Inferior parietal cortex (tissue), 1 donor: Measurements from ENCODE around the gene ST6GALNAC3.
"Not testable (repeated sequence)": the region's sequence is repeated elsewhere in the genome, so short reads cannot be mapped to it uniquely, and the experiment has no call there.

Experiments used
- DNase-seq: peaks from one replicate; pipeline ENCODE4 v3.0.0-alpha.2; 2016; ENCODE audit errors: extremely low spot score

The ST6GALNAC3 gene

GRCh38 chr1:76074321-76075187 is at the start of gene ST6GALNAC3:
ST6GALNAC3 (plus strand) TSS chr1:76074746.
- DNase-seq = peak; percentile 58

DNA sequence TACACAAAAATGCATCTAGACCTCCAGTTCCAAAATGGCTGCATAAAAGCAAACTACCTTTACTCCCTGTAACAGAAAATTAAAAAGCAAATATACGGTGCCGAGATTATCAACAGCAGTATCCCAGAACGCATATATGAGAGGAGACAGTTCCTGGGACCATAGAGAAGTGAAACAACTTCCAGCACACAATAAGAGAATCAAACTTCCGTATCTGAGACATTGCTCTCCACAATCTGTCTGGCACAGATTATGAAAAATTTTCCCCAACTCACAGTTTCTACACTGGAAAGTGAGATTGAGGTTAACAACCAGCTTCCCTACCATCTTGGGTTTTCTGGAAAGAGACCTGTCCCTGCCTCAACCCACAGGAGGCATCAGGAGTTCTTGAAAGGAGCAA is 47.2 kb upstream of the ST6GALNAC3 start:
- DNase-seq = no peak

DNA sequence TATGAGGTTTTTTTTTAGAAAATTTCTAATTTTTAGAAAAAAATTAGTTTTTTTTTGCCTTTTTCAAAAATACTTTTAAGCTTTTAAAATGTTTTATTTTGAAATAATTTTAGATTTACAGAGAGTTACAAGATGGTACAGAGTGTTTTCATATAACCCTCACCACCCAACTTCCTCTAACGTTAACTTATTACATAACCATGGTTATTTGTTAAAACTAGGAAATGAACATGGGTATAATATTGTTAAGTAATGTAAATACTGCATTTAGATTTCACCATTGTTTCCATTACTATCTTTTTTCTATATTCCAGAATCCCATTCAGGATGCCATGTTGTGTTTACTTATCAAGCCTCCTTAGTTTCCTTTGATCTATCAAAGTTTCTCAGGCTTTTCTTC is 45.2 kb upstream of the ST6GALNAC3 start:
- no peak for DNase-seq

DNA sequence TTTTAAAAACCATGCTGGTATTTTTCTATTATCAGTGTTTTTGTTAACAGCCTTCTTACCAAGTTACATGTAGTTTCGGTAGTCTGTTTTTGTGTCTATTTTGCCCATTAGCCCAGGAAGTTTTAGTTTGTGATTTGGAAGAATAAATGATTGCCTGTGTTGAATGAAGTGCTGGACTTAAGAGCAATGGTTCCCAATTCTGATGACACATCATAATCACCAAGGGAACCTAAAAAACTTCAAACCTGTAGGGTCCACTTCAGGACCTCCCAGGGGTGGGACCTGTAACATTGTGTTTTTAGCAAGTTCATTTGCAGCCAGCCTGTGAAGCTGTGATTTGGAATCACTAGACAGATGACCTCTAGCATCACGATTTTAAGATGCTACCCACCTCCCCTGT is 43.0 kb upstream of the ST6GALNAC3 start:
- DNase-seq = no peak

DNA sequence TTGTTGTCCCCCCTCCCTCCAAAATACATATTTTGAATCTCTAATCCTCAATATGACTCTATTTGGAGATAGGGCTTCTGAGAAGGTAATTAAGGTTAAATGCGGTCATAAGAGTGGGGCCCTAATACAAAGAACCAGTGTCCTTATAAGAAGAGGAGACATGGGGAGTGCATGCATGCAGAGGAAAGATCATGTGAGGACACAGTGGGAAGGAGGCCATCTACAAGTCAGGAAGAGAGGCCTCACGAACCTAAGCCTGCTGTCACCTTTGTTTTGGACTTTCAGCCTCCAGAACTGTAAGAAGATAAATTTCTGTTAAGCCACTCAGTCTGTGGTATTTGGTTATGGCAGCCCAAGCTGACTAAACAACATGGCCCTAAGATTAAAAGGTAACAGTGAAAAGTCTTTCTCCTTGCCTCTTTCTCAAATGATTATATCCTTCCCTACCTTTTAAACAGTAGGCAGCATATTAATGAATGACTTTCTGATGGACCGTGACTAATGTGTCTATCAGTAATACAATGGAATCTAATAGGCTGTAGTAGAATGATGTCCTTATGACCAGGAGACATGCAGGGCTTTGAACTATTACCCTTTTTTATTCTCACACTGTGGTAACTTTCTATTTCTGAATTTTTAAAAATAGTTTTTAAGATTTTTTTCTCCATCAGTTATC is 40.6 kb upstream of the ST6GALNAC3 start:
- no peak for DNase-seq

DNA sequence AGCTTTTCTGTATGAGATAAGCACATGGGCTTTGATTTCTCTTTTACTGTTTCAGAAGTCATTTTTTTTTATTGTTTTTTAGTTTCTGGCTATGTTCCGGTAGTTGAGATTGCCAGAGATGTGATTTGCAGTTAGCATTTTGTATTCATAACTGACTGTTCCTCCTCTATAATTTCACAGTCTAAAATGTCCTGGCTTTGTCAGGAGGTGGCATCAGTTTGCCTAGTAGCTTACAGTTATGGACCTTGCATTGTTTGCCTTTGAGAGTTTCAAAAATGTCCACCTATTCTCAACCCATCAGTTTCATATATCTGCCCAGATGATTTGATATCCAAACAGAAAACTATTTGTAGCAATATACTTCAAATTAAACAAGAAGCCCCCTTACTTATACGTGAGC is 39.5 kb upstream of the ST6GALNAC3 start:
- peak; percentile 18 for DNase-seq

DNA sequence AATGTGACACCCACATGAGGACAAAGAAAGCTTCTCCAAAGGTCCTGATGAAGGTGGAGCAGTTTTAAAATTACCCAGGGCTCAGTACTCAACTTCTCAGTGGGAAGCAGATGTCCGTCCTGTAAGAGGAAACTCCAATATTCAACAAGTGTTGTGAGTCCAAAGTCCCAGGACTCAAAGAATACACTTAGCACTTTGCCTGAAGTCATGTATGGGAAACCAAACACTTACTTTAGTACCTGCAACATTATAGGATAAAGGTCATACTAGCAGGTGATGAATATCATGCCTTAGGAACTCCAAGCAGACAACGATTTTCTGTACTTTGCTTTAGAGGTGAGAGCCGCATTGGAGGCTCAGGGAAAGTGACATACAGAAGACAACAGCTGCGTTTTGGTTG is 37.2 kb upstream of the ST6GALNAC3 start:
- no peak for DNase-seq

DNA sequence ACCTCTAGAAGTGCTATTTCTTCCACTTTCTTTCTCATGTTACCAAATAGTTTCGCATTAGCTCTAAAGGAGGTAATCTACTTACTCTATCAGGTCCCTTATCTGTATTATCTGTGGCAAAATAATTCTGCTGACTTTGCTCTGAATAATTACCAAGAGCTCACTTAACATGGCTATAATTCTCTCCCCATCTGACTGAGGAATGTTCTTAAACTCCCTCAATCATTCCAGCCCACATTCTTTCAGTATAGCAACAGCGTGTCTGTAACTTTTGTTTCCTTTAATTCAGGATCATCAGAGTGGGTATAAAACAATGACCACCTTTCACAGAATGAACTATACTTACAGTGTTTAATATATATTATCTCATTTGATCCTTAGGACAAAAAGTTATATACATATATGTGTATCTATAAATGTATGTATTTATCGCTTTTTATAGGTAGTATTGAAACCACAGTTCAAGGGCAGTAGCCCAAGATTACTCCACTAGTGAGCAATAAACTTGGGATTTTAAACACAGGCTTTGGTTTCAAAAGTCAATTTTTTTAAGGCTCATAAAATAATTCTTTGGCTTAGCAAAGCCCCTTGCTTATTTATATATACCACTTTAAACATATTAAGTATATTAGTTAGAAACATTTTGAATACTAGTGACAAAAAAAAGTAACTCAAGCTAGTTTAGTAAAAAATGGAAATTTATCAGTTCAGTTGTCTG is 36.1 kb upstream of the ST6GALNAC3 start:
- DNase-seq = no peak

DNA sequence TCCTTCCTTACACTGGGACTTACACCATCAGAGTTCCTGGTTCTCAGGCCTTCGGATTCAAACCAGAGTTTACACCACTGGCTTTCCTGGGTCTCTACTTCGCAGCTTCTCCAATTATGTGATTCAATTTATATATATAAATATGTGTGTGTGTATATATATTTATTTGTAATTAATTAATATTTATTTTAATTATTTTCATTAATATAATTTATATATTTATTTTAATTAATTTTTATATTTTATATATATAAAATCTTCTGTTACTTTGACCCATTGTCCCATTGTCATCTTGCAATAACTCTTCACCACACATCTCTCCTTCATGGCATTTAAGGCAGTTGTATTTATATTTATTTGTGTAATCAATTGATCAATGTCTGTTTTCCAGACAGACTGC is 28.4 kb upstream of the ST6GALNAC3 start:
- DNase-seq = no peak

DNA sequence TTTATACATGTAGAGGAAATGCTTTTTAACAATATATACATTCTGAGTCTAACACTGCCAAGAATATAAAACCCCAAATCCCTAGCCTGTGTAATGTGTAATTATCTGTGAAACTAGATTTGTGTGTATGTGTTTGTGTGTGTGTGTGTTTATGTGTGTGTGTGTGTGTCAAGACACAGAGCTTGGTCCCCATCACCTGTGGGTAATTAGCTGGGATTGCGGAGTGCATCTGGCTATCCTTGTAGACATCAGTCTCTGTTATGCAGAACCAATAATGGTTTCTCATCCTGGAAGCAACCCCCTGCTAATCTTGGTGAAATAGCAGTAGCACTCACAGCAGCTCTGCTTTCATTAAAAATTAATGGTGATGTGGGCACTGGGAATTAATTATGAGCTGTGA is 26.3 kb upstream of the ST6GALNAC3 start:
- DNase-seq = no peak

- DNase-seq = no peak
Observed at GRCh38 chr1:76048926-76049325, 25.6 kb upstream of the ST6GALNAC3 start.

DNA sequence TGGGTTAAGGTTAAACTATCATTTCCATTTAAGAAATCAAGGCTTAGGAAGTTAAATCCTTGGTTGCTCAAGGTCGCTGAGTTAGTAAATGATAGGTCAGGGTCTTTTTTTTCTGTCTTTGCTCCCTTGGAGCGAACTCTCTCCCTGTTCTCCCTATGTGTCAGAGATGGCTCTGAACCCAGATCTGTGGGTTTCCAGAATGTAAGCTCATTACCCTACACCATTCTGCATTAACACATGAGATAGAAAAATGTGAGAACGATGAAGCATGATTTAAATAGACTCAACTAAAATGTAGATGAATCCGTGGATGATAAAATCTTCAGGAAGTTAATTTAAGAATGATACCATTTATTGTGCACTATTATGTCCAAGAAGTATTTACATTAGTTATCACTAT is 25.0 kb upstream of the ST6GALNAC3 start:
- no peak for DNase-seq

- not testable (repeated sequence) for DNase-seq
Observed at GRCh38 chr1:76050073-76050472, 24.5 kb upstream of the ST6GALNAC3 start.

- peak; percentile 9 for DNase-seq
Observed at GRCh38 chr1:76053021-76053420, 21.5 kb upstream of the ST6GALNAC3 start.

- DNase-seq = no peak
Observed at GRCh38 chr1:76054359-76054758, 20.2 kb upstream of the ST6GALNAC3 start.

DNA sequence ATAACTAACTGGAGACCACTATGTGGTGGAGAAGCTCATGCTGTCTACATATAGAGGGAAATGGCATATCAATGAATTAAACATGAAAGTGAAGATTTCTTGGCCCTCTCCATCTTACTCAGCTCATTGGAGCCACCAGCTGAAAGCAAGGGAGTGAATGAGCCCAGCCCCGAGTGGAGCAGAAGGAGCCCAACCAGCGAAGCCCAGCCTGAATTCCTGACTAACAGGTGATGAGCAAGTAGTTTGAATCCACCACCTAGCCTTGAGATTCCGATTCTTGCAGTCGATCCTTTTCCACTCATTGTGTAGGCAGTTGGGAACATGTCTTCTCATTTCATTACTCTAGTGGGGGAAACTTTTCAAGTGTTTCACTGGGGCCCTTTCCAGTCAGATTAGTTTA is 18.6 kb upstream of the ST6GALNAC3 start:
- DNase-seq = no peak

- DNase-seq = no peak
Observed at GRCh38 chr1:76059451-76059850, 15.1 kb upstream of the ST6GALNAC3 start.

DNA sequence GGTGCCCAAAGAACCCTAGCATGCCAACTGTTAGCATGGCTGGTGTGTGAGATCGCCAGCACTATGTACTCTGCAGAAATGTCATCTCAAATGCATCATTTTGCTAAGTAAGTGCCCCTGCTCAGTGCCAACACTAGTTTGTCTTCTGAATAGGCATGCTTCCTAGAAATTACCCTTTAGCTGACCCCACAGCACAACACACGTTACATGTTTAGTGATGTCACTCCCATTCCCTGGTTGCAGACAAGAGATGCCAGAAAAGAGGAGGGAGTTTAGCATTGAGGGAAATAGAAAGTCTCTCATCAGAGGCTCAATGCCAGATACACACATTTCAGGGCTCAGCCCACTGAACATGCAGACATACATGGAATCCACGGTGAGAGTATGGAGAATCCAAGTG is 9.3 kb upstream of the ST6GALNAC3 start:
- no peak for DNase-seq

DNA sequence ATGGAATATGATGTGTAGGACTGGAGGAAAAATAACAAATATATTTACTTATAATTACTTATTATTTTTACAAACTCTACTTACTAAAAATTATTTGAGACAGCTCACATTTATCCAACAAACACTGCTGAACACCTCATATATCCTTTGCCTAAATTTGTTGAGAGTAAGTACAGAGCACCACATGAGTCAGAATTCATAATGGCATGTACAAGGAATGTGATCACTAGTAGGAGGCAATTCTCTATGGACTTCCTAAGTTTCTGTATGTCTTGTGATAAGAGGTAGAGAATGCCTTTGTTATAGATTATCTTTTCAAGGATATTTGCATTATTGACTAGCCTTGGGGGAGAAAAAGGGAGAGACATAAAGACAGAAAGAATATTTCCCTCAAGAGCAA is 8.2 kb upstream of the ST6GALNAC3 start:
- DNase-seq = no peak

DNA sequence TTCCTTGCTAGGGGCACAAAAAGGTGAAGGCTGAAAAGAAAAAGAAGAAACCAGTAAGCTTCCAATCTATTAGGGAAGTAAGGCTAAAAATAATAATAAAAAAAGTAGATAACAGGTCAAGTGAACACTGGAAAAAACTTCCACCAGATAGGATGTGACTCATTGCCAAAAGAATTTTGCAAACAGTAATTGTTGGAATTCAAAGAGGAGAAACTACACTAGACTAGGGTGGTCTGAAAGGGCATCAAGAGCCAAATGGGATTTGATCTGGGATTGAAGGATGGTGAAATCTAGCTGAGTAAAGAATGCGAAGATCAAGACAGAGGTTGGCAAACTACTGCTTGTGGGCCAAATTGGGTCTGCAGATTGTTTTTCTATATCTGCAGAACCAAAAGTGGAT is 6.0 kb upstream of the ST6GALNAC3 start:
- no peak for DNase-seq

- no peak for DNase-seq
Observed at GRCh38 chr1:76068953-76069561, 5.5 kb upstream of the ST6GALNAC3 start.

GRCh38 chr1:76070538-76070937 is 4.0 kb upstream of the ST6GALNAC3 start:
- DNase-seq = no peak
